Prostate gland (tissue), 2 donors: ENCODE data around the gene PATZ1.

Experiments
- POLR2A ChIP-seq: fragments of 450-650 bp; IDR thresholded peaks from one replicate; pipeline ENCODE4 v1.6.1; 2016; ENCODE audit warnings: antibody characterized with exemption, mild to moderate bottlenecking
- POLR2AphosphoS5 ChIP-seq: sonication (generic); formaldehyde crosslinking; IDR thresholded peaks from one replicate; pipeline ENCODE4 v1.6.1; 2017; ENCODE audit warnings: antibody characterized with exemption
- TF ChIP-seq, protein P1 (sequence below), 4 experiments: fragments of 200-600 bp in 2 of 4; fragments of 450-650 bp in 2 of 4; sonication (generic) in 2 of 4; IDR thresholded peaks; 1 replicate in 3 of 4; 2 replicates in 1 of 4; pipeline ENCODE4 v1.5.1; 2016 to 2019; ENCODE audit warnings: antibody characterized with exemption in 4 of 4, mild to moderate bottlenecking in 2 of 4, moderate library complexity in 2 of 4

- TF ChIP-seq, protein P1, sequence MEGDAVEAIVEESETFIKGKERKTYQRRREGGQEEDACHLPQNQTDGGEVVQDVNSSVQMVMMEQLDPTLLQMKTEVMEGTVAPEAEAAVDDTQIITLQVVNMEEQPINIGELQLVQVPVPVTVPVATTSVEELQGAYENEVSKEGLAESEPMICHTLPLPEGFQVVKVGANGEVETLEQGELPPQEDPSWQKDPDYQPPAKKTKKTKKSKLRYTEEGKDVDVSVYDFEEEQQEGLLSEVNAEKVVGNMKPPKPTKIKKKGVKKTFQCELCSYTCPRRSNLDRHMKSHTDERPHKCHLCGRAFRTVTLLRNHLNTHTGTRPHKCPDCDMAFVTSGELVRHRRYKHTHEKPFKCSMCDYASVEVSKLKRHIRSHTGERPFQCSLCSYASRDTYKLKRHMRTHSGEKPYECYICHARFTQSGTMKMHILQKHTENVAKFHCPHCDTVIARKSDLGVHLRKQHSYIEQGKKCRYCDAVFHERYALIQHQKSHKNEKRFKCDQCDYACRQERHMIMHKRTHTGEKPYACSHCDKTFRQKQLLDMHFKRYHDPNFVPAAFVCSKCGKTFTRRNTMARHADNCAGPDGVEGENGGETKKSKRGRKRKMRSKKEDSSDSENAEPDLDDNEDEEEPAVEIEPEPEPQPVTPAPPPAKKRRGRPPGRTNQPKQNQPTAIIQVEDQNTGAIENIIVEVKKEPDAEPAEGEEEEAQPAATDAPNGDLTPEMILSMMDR (IDR thresholded peaks at IDR 0.05): no peak
- TF ChIP-seq POLR2A (no peak), POLR2AphosphoS5 (no peak)
Measured at GRCh38 chr22:31300896-31301295, 45.2 kb downstream of the PATZ1 start.
